Measurements from ENCODE around the gene TRIP10. TPM values are rescaled to one million over a fixed set of nuclear protein-coding genes. Genes with fewer than 3 reads are reported as not detected.

TRIP10 gene
- total RNA-seq = 10 to 100 TPM; 38.0 to 99.4 TPM

DNA sequence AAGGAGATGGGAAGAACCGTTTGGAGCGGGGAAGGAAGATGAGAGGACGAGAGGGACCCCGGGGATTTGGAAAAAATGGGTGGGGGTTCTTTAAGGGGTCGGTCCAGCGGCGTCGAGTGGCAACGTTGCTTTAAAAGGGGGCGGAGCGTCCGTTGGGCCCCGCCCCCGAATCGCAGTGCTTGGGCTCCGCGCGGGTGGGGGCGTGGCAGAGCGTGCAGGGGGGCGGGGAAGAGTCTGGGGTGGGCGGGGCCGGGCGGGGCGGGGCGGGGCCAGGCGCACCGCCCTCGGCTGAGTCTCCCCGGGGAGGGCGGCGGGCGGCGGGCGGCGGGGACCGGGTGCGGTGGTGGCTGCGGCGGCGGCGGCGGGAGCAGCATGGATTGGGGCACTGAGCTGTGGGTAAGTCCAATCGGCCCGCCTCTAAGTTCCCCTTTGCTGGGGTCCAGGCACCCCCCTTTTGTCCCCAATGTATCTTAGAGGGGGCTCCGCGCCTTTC, at the start of gene TRIP10:
Gene TRIP10, plus strand, starts transcription at position 291 of the 493 bp plus-strand sequence. Its CDS starts 82 bp downstream, at position 373.
- Mint-ChIP-seq H3K4me3 (peak within 1 kb of the TSS; percentile 94), H3K27ac (peak within 1 kb of the TSS; percentile 96), H3K4me1 (peaks cover 23% of the 10 kb centered on the region), H3K9me3 (no peaks in the 10 kb centered on the region), H3K27me3 (no peaks in the 10 kb centered on the region), H3K36me3 (ENCODE audit: low read depth) (peaks cover 61% of the 10 kb centered on the region)
- ATAC-seq (replicated peaks) = peak; percentile 2

- Mint-ChIP-seq H3K36me3 (ENCODE audit: low read depth) (no peaks in the 10 kb centered on the region), H3K27me3 (no peaks in the 10 kb centered on the region), H3K4me1 (peaks cover 4% of the 10 kb centered on the region), H3K4me3 (no peak overlapping the region), H3K9me3 (no peaks in the 10 kb centered on the region), H3K27ac (no peak overlapping the region)
- ATAC-seq (replicated peaks) = no peak
These were observed 49.2 kb upstream of the TRIP10 start for GRCh38 chr19:6690160-6690885.

- H3K9me3 Mint-ChIP-seq = no peaks in the 10 kb centered on the region
- H3K36me3 Mint-ChIP-seq (ENCODE audit: low read depth) = no peaks in the 10 kb centered on the region
- no peak for ATAC-seq (replicated peaks)
- H3K4me1 Mint-ChIP-seq = peaks cover 4% of the 10 kb centered on the region
- no peak overlapping the region for H3K4me3 Mint-ChIP-seq
- no peak overlapping the region for H3K27ac Mint-ChIP-seq
- H3K27me3 Mint-ChIP-seq = no peaks in the 10 kb centered on the region
These were observed 48.1 kb upstream of the TRIP10 start for GRCh38 chr19:6691342-6691741.

DNA sequence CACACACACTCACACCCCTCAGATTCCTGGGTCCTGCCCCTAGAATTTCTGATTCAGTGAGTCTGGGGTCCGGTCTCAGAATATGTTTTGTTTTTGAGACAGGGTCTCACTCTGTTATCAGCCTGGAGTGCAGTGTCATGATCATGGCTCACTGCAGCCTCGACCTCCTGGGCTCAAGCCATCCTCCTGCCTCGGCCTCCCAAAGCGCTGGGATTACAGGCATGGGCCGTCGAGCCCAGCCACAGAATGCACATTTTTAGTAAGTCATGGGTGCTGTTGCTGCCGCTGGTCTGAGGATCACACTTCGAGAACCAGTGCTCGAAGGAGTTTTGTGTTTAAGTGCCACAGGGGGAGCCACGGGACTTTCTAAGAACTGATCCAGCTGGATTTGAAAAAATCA, 47.5 kb upstream of the TRIP10 start:
- no peaks in the 10 kb centered on the region for H3K36me3 Mint-ChIP-seq (ENCODE audit: low read depth)
- no peak for ATAC-seq (replicated peaks)
- H3K9me3 Mint-ChIP-seq = no peaks in the 10 kb centered on the region
- no peak overlapping the region for H3K4me3 Mint-ChIP-seq
- H3K27me3 Mint-ChIP-seq = no peaks in the 10 kb centered on the region
- H3K4me1 Mint-ChIP-seq = peaks cover 4% of the 10 kb centered on the region
- H3K27ac Mint-ChIP-seq = no peak overlapping the region

- Mint-ChIP-seq H3K4me1 (no peaks in the 10 kb centered on the region), H3K27ac (no peak overlapping the region), H3K4me3 (no peak overlapping the region), H3K36me3 (ENCODE audit: low read depth) (no peaks in the 10 kb centered on the region), H3K27me3 (no peaks in the 10 kb centered on the region), H3K9me3 (no peaks in the 10 kb centered on the region)
- ATAC-seq (replicated peaks) = no peak
These were observed 46.4 kb upstream of the TRIP10 start for GRCh38 chr19:6693056-6693471.

GRCh38 chr19:6693681-6694080, 45.8 kb upstream of the TRIP10 start:
- Mint-ChIP-seq H3K27me3 (no peaks in the 10 kb centered on the region), H3K4me1 (no peaks in the 10 kb centered on the region), H3K9me3 (no peaks in the 10 kb centered on the region), H3K27ac (no peak overlapping the region), H3K4me3 (no peak overlapping the region), H3K36me3 (ENCODE audit: low read depth) (no peaks in the 10 kb centered on the region)
- ATAC-seq (replicated peaks) = peak; percentile 5

- no peak overlapping the region for H3K4me3 Mint-ChIP-seq
- ATAC-seq (replicated peaks) = peak; percentile 43
- no peaks in the 10 kb centered on the region for H3K9me3 Mint-ChIP-seq
- H3K4me1 Mint-ChIP-seq = no peaks in the 10 kb centered on the region
- H3K27me3 Mint-ChIP-seq = no peaks in the 10 kb centered on the region
- no peaks in the 10 kb centered on the region for H3K36me3 Mint-ChIP-seq (ENCODE audit: low read depth)
- no peak overlapping the region for H3K27ac Mint-ChIP-seq
These were observed 45.2 kb upstream of the TRIP10 start for GRCh38 chr19:6694147-6694815.

GRCh38 chr19:6696239-6696820, 43.1 kb upstream of the TRIP10 start:
- Mint-ChIP-seq H3K36me3 (ENCODE audit: low read depth) (no peaks in the 10 kb centered on the region), H3K4me3 (no peak overlapping the region), H3K4me1 (no peaks in the 10 kb centered on the region), H3K9me3 (no peaks in the 10 kb centered on the region), H3K27ac (no peak overlapping the region), H3K27me3 (no peaks in the 10 kb centered on the region)
- no peak for ATAC-seq (replicated peaks)

DNA sequence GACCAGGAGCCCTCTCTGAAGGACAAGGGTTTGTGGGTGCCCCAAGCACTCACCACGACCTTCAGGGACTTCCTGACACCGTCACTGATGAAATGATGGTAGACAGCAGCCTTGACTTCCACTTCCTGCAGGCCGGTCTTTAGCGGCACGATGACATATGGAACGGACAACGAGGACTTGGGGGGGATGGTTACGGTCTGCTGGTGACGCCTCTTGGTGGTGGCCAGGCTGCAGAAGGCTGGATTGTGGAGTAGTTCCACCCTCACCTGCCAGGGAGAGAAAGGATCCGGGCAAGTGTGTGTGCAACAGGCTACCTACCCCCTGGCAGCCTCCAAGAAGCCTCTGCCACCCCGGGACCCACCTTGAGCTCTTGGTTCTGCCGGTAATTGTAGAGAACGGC, 42.2 kb upstream of the TRIP10 start:
- Mint-ChIP-seq H3K4me3 (no peak overlapping the region), H3K27me3 (no peaks in the 10 kb centered on the region), H3K27ac (no peak overlapping the region), H3K4me1 (no peaks in the 10 kb centered on the region), H3K36me3 (ENCODE audit: low read depth) (no peaks in the 10 kb centered on the region), H3K9me3 (no peaks in the 10 kb centered on the region)
- no peak for ATAC-seq (replicated peaks)

DNA sequence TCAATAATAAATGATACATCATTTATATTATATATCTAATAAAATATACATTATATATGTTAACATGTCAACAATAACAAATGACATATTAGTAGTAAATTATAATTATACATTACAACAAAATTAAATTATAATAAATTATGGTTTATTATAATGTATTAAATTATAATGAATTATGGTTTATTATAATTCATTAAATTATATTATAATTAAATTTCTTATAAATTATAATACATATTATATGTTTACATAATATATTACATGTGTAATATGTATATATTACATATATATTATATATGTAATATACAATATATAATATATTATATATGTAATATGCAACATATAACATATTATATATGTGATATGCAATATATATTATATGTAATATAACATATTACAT, 39.5 kb upstream of the TRIP10 start:
- H3K4me3 Mint-ChIP-seq = no peak overlapping the region
- H3K4me1 Mint-ChIP-seq = no peaks in the 10 kb centered on the region
- no peak for ATAC-seq (replicated peaks)

DNA sequence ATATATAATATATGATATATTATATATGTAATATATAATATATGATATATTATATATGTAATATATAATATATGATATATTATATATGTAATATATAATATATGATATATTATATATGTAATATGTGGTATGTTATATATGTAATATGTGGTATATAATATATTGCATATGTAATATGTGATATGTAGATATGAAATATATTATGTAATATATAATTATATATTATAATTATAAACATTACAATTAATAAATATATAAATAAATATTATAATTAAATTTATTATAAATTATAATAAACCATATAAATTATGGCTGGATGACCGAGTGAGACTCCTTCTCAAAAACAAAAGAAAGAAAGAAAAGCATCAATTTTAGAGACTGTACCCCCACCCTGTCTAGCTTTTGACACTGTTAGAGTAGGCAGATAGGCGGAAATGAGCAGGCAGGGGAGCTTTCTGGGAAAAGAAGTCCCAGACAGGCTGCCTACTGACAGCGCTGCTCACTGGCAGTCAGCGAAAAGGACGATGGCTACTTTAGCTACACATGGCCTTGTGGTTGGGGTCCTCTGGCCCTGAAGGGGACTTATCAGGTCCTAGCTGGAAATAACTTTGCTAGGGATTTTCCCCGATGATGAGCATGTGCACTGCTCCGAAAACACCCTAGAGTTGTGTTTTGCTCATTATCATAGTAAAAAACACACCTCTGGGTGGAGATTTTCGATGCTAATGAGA, 38.7 kb upstream of the TRIP10 start:
- no peak overlapping the region for H3K27ac Mint-ChIP-seq
- no peak for ATAC-seq (replicated peaks)
- no peaks in the 10 kb centered on the region for H3K27me3 Mint-ChIP-seq
- H3K9me3 Mint-ChIP-seq = no peaks in the 10 kb centered on the region
- no peak overlapping the region for H3K4me3 Mint-ChIP-seq
- no peaks in the 10 kb centered on the region for H3K4me1 Mint-ChIP-seq
- H3K36me3 Mint-ChIP-seq (ENCODE audit: low read depth) = no peaks in the 10 kb centered on the region

More for the DNA sequence above, 39.5 kb upstream of the TRIP10 start:
- H3K9me3 Mint-ChIP-seq = no peaks in the 10 kb centered on the region
- H3K27ac Mint-ChIP-seq = no peak overlapping the region
- no peaks in the 10 kb centered on the region for H3K36me3 Mint-ChIP-seq (ENCODE audit: low read depth)
- no peaks in the 10 kb centered on the region for H3K27me3 Mint-ChIP-seq

GRCh38 chr19:6705931-6706632, 33.4 kb upstream of the TRIP10 start:
- no peak overlapping the region for H3K4me3 Mint-ChIP-seq
- H3K27ac Mint-ChIP-seq = no peak overlapping the region
- H3K27me3 Mint-ChIP-seq = peaks cover 30% of the 10 kb centered on the region
- no peaks in the 10 kb centered on the region for H3K36me3 Mint-ChIP-seq (ENCODE audit: low read depth)
- no peak for ATAC-seq (replicated peaks)
- peaks cover 8% of the 10 kb centered on the region for H3K4me1 Mint-ChIP-seq
- H3K9me3 Mint-ChIP-seq = no peaks in the 10 kb centered on the region

- Mint-ChIP-seq H3K9me3 (no peaks in the 10 kb centered on the region), H3K27ac (no peak overlapping the region), H3K4me3 (no peak overlapping the region), H3K4me1 (peaks cover 8% of the 10 kb centered on the region), H3K27me3 (peaks cover 33% of the 10 kb centered on the region), H3K36me3 (ENCODE audit: low read depth) (no peaks in the 10 kb centered on the region)
- ATAC-seq (replicated peaks) = no peak
These were observed 32.9 kb upstream of the TRIP10 start for GRCh38 chr19:6706633-6706958.

DNA sequence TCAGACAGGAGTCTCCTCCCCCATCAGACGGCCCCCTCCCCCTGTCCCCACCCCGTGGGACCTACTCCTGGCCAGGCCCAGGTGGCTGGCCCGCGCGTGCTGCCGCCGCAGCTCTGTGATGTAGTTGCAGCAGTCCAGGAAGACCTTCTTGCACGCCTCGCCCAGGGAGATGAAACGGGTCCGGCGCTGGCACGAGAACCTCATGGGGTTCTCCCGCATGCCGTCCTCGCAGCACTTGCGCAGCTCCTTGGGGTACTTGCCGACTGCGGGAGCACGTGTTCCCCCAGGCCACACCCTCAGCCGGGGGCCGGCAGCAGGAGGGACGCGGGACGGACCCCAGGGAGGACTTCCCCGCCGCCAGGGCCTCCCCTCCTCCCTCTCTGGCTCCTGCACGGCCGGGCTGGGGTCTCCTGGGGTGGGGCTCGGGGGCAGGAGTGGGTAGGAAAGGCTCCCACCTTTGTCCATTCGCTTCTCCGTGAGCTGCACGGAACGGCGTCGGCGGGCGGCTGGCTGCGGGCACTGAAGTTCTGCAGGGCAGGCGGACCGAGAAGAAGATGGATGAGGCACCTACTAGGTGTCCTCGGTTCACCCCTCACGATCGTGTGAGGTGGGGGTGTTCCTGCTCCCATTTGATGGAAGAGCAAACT, 32.3 kb upstream of the TRIP10 start:
- peaks cover 8% of the 10 kb centered on the region for H3K4me1 Mint-ChIP-seq
- no peaks in the 10 kb centered on the region for H3K9me3 Mint-ChIP-seq
- no peaks in the 10 kb centered on the region for H3K36me3 Mint-ChIP-seq (ENCODE audit: low read depth)
- H3K27me3 Mint-ChIP-seq = peaks cover 33% of the 10 kb centered on the region
- no peak for ATAC-seq (replicated peaks)
- no peak overlapping the region for H3K4me3 Mint-ChIP-seq
- H3K27ac Mint-ChIP-seq = no peak overlapping the region

All from activated T-helper 17 cell treated with anti-CD3 and anti-CD28 coated beads, Interleukin-2, amount 50 U/mL, for 72 hours (primary cell).